HG03520 (cell line): Measurements from ENCODE around the gene METTL14.

Source experiments
- ATAC-seq: cut with Tn5 transposase; IDR thresholded peaks from one replicate; pipeline ENCODE4 v1.9.1; 2021; ENCODE audit warnings: mild to moderate bottlenecking, moderate library complexity; ENCODE audit not compliant: unreplicated experiment

Gene METTL14

DNA sequence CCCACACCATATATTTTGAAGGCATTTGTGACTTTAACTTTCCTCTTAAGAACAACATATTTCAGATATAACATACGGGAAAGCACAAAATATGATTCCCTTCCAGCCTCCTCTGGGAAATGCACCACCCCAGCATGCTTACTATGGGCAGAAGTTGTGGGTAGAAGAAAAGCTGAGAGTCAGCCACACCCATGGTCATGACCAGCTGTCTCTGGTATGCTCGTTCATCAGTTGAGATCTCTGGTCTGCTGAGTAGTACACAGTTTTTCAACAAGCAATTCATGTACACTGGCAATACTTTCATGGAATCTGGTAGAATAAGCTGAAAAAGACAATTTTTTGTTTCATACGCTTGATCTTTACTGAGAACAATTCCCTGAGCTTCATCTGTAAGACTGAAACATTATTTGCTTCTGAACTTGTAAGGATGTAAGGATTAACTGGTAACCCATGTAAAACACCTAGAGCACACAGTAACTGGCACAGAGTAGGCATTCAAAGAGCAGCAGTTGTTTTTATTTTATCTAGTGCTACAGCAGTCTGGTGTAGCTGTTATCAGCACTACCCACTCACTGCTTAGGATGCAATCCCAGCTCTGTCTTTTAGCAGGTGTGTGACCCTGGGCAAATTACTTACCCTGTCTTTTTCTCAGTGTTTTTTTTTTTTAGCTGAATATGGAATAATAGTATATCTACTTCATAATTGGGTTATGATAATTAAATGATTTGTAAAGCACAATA, 47.6 kb downstream of the METTL14 start:
- no peak for ATAC-seq

DNA sequence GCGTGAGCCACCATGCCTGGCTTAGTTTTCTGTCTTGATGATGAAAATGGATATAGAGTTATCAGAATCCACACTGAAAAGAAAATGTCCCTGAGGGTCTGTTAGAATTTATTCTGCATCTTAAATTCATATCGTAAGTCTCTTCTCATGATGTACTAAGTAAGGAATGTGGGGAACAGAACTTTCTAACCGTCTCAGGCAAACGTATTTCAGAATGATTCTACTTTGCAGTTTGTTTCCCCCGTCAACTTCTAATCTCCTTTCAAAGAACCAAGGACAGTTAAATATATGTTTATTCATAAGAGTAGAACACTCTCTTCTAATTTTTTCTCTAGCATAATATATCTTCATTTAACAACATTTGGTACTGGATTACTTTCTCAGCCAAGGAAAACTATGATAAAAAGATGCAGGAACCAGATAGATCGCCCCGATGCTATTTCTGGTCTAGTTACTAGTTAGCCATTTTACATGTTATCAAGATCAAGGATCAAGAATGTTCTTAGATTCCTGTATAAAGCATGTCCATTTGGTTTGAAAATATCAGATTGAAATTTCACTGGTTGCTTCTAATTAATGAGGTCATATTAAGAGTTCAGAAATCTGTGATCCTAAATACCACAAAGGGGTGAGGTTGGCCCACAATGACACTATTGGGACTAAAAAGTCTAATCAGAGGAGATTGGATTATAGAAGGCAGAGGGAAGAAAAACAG, 49.5 kb downstream of the METTL14 start:
- no peak for ATAC-seq

DNA sequence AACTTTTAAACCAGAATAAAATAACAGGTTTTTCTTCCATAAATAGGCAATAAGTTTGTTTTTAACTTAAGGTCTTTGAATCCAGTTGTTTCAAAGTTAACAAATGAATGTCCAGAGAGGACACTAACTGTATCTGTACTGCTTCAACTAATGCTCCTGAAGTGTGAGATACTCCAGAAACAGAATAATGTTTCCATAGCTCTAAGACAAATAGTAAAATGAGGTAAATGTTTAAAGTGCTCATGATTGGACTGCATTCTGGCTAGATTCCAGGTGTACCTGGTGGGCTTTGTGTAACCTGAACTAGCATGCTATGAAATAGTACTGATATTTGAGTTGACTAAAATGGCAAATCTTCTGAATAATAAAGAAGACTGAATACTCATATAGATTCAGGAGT, 51.7 kb downstream of the METTL14 start:
- no peak for ATAC-seq

DNA sequence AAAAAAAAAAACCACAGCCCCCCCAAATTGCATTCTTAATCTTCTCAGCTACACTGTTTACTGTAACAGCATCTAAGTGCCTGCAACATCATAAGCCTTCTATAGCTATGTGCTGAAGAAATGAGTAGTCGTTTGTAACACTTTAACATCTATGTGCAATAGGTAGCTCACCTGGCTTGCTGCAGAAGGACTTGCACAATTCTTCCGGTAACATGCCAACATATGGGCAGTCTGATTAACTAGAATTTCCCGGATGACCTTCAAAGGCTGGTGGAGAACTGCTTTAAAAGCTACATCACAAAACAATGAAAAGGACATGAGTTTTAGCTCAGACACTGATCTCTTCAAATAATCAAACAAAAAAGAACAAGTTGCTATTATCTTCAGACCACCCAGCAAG, 52.9 kb downstream of the METTL14 start:
- no peak for ATAC-seq

DNA sequence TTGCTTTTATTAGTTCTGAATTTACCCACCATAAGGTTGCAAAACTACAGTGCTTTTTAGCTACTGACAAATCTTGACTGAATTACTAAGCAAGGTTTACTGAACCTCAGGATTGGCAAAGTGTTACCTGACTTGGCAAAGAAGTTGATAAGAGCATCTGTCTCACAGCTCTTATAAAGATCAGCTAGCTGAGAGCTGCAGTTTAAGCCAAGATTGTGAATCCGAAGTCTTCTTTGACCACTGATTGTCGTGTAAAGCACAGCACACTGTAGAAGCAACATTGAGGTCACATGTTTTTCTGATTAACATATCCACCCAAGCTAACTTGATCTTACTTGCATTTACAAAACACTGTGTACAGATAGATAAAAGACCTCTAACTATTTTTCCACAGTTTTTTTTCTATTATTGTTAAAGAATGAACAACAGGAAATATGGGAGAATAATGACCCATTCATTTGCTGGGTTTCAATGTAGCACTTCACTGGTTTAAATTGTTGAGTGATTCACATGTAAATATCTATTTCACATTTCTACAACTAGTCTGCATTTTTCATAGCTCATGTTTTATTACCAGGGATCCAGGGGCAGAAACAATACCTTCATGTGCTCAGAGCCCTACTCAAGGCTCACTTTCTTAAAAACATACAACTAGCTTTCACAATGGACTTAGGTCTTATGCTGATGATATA, 54.0 kb downstream of the METTL14 start:
- ATAC-seq, result no peak

DNA sequence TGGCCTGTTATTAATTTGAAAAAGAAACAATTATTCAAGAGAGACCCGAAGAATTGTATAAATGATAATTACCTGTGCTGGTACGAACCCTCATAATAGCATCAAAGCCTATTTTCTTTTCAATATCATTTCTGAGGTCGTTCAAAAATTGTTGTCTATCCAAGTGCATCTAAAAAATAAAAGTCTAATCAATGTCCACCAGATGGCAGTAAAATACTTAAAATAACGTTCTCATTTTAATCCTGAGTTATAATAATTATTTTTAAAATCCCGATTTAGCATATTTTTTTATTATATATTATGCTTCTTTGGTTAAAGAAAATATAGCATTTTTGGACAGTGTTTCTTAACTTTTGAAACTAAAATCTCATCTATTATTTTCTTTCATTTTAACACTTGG, 55.7 kb downstream of the METTL14 start:
- no peak for ATAC-seq

DNA sequence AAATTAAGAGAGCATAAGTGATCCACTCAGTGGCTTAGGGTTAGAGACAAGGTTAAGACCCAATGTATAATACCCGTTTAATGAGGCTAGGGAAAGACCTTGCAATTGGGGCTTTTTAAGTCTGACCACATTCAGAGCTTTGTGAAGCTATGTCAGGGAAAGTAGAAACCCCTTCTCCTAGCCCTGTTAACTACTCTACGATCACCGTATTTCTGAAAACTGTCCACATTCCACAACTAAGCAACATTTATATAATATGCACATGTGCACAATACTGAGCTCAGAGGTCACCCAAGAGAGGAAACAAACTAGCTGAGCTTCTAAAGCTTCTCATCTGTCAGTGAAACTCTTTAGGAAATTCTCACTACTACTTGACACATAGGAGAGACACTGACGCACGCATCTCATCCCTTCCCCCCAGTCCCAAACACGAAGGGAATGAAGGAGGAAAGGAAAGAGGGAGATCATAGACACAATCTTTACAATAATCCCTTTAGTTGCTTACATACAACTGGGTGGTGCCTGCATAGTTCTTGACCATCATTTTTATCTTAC, 56.2 kb downstream of the METTL14 start:
- no peak for ATAC-seq

DNA sequence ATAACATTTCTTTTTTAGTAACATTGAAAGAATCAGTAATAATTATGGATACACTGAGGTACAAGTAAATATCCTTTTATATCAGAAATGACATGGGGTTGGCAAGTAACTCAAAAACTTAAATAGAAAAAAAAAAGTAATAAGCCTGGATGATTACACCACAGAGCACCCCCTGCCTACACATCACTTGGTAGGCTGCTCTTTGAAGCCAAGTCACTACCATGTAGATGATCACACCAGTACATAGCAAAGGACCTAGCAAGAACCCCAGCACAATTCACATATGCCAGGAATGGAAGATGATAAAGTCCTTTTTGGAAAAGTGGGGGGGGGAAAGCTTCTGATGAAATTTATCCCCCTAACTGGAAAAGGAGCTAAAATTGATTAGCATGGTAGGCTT, 56.9 kb downstream of the METTL14 start:
- ATAC-seq, result no peak

DNA sequence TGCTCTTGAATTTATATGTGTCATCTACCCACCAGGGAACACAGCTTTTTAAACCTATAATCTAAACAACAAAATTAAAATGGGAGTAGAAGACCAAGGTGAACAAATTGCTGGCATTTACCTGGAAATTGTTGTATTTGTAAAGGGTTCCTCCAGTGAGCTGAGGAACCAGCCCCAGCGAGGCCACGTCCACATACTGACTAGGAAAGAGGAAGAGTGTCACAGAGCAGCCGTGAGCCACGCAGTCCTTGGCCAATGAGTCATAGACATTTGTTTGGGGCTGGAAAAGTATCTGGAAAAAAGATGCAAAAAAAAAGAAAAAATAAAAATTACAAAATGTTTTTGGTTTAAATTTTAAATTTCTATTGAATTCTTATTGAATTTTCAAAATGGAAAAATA, 58.7 kb downstream of the METTL14 start:
- no peak for ATAC-seq

DNA sequence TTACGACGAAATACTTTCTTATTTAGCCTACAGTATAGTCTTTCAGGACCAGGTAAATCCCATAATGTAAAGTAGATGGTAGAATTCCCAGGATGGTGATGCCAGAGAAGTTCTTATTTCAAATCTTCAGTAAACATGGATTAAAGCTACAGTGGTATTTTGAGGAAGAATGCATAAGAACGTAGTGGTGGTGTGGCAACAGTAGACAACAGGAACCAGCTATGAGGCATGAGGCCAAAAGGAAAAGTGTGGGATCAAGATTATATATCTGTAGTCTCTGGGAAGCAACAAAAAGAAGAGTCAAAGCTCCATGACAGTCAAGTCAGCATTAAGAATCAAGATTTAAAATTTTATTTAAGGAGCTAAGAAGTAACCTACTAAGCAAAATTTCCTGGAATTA, 60.2 kb downstream of the METTL14 start:
- ATAC-seq, result no peak

DNA sequence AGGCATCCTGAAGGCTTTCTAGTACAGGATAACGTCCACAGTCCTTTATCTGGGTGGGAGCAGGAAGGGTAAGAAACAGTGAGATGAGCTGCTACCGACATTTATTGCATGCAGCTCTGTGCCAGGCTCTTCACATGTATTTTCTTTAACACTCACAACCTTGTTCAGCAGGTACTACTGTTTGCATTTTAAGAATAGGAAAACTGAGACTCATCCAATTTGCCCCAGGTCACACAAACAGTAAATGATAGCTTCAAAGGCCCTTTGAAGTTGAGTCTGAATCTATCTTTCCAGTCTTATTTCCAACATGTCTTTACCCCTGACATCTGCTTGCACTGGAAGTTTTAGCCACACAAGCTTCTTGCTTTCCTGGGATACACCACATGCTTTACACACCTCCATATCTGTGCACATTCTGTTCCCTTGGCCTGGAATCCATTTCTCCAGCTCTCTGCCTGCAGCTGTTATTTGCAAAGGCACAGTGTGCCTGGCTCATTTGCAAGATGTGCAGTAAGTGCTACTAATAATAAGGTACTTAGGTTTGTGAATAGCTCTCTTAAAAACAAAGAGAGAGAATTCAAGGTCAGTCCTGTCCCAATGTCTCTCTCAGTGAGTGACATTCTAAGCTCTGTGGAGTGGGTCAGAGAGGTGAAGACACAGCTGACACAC, 61.2 kb downstream of the METTL14 start:
- no peak for ATAC-seq

DNA sequence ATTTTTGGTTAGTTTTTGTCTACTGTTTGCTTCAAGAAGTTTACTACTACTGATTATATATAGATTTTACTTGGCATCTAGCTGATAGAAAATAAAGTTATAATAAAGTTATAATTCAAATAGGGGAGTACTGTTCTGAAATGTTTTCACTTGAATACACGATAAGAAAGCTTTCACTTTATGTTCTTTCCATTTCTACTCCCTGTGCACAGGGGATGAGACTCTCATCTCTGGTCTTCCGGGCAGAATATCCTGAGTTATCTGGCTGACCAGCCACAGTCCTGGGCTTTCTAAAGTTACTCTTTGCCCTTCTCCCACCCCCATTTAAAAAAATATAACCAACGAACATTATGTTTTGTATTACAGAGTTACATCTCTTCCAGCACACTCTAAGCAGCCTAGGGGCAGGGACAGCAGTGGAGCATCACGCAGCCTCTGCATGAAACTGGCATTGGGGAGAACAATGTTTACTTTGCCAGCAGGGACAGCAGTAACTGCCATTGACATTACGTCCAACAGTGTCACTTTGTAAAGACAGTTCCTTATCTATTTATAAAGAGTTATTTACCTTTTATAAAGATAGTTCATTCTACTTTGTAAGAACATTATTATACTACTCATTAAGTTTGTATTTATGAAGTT, 64.3 kb downstream of the METTL14 start:
- no peak for ATAC-seq

DNA sequence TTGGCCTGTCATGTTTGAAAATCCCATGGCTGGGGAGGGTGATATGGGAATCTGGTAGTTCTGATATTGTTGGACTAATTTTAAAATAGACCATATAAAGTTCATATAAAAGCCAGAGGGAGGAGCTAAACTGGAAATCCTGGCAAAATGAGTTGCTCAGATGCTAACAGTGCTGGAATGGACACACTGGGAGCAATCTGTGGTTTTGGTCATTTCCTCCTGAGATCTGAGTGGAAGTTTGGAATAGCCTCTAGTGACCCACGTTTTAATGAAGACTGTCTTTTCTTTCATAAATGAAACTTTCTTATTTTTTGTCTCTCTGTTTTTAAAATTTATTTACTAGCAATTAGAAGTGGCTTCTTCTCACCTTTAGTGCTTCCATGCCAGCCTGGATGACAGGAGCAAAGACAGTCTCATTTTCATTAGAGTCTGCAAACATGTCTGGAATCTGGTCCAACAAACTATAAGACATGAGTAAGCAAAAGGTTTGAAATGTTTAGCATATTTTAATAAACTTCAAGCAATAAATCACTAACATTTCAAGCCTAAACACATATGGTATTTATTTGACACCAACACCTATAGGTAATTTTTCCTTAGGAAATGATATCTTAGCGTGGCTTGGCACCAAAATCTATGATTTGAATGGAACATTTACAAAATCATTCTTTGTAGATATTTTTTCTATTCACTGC, 66.6 kb downstream of the METTL14 start:
- ATAC-seq, result no peak

DNA sequence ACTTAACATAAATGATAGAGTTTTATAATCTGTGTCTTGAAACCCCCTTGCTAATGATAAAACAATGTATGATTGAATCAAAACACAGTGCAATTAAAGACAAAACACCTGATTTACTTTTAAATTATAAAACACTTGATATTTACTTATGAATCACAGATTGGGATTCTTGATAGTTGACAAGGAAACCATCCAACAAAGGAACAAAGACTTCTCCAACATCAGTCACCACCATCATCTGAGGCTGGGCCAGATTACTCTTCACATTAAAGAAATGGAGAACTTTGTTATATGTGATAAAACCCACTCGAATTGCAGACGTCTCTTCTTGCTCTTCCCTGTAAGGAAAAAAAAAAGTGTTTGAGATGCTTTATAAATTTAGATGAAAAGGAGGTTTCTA, 67.4 kb downstream of the METTL14 start:
- no peak for ATAC-seq

DNA sequence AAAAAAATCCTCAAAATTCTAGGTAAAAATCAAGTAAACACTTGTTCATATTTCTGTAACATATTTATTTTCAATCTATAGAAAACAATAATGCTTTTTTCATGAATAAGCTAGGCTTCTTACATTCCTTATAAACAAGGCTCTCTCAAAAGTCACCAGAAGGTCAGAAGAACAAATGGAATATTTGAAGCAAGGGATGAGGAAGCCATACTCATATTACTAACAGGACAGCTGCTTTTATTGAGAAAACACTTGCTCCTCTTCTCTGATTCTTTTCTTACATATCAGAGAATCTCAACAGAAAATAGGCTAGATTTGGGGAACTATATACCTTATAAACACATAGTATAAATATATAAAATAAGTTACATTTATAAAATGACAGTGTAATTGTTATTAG, 67.9 kb downstream of the METTL14 start:
- no peak for ATAC-seq

DNA sequence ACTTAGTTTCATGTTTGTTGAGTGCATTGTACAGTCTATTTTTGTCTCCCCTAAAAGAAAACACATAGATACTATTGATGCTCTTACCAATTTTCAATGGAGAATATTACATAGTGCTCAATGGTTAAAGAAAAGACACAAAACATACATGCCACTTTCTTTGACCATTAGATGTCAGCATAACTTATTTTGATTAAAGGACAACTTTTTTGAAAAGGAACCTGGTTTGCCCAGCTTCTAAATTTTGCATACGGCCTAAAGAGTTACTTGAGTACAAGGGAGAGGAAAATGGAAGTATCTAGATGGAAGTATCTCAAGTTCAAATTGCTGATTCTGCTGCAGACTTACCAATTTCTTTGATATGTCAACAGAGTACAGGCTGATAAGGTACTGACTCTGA, 68.5 kb downstream of the METTL14 start:
- ATAC-seq, result no peak

DNA sequence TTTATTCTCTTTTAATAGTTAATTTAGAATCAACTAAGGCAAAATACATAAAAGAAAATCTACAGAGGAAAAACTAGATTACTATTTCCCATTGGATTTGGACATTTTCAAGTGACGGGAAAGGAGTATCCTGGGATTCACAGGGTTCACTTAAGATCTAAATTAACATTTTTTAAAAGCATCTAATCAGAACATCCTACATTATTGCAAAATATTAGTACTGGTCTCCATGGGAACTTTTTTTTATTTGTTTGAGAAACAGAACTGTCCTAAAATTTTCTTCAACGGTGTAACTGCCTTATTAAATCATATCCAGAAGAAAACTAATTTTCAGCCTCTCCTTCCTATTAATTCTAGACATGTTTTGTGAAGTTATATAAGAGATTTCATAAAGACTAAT, 69.7 kb downstream of the METTL14 start:
- ATAC-seq, result no peak

DNA sequence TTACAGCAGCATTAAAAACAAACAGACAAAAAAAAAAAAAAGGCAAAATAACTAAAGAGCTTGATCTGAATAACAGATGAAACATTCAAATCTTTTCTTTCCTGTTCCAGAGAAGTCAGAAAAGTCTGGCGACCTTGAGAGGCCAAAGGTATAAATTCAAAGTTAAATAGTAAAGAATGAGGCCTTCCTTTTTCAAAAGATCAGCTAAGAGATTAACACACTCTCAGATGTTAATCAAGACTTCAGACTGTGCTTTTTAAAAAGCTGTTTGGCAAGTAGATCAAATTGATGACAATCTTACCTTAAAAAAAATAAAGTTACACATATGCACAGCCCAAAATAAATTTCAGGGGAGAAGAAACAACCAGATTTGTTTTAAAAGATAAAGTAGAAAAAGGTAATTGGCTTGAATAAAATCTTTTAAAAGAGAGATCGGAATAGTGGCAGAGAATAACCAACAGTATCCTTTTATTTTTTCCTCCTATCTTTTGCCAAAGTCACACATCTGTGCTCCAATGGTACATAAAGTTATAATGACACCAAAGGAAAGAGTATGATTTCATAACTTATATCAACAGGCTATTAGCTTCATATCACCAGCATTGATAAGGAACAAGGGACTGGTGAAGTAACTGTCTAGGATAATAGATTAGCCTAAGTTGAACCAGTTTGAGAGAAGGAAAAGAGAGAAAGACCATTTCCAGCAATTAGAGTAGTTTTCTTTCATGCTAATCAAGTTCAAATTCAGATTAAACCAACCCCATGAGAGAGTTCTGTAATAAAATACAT, 70.4 kb downstream of the METTL14 start:
- ATAC-seq, result no peak

DNA sequence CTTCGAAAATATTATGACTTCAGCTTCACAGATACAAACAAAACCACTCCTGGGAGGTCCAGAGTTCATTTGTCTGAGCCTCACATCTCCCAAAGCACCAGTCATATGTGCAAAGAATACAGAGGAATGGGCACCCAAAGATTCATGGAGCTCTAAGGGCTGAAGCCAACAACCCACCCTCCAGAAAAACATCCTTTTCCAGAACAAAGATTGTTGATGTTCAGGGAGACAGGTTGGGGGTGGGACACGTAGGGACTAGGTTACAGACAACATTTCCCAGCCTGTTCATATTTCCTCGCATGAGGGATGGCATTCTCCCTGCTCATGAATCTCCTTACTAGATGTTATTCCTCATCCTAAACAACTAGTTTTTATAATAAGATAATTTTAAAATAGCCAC, 71.2 kb downstream of the METTL14 start:
- no peak for ATAC-seq
